Frontal cortex (tissue), 4 donors: ENCODE results near the gene TMTC2. TPM values are rescaled to one million over a fixed set of nuclear protein-coding genes. Genes with fewer than 3 reads are reported as not detected.

Experiments used
- DNase-seq, 2 donors: peaks; one replicate each; pipeline ENCODE4 v3.0.0; 2012; ENCODE audit warnings: low spot score in 2 of 2
- FAIRE-seq: peaks from 2 replicates; lab custom pipeline; 2012; peaks lifted over from hg19 to GRCh38; lab: Jason Lieb, UNC
- total RNA-seq: library from RNA; depleted of rRNA; stranded (reverse); fragments of >200 nt; gene quantifications from one replicate; pipeline ENCODE4 v1.2.3, GENCODE V29; 2014
- donor health status: control.
- donor health status: control.
- donor health status: control.

Gene TMTC2
- total RNA-seq, 1 donor from 2014 or later = 15.9 TPM

GRCh38 chr12:82867762-82868500 is 181.2 kb downstream of the TMTC2 start:
- no peak for DNase-seq

DNA sequence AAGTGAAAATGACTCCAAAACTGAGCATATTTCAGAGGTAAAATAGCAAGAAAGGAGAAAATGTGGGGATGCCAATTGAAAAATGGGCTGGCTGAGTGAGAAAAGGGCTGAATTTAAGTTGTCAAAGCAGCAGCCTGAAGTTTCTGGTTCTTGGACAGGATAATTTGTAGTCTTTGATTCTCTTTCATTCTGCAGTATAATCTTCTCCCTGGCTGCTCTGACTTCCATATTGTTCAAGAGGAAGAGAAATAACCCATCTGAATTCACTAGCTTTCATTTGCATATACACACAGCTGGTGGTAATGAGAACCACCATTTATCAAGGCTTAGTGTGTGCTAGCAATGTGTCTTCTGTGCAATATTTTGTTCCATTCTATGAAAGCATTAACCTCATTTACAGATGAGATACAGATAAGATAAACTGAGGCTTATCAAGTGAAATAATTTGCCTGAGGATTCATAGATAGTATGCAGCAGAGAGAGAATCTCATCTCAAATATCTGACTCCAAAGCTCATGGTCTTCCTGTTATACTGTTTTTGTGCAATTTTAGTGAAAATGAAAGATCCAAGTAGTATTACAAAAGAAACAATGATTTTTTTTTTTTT is 184.2 kb downstream of the TMTC2 start:
- FAIRE-seq = no peak

More at GRCh38 chr12:82867762-82868500, 181.2 kb downstream of the TMTC2 start:
- FAIRE-seq = no peak

GRCh38 chr12:82872088-82872487 is 185.4 kb downstream of the TMTC2 start:
- FAIRE-seq = no peak
- DNase-seq = no peak

More for the DNA sequence above, 184.2 kb downstream of the TMTC2 start:
- DNase-seq = no peak

DNA sequence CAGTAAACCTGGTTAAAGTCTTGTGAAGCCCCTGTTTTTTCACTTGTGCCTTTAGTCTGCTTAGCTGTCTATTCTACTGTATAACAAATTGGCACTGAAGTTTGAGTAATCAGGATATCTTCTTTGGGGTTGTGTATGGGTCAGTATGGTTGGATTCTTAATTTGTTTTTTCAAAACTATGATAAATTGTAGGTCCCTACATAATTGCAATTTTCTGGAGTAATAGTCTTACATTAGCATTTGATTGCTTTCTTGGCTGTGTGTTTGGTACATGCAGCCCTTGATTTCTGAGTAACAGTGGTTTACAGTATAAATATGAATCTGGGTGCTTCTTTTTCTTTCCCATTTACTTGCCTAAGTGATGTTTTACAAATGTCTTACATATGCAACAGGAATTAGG is 186.6 kb downstream of the TMTC2 start:
- FAIRE-seq (no peak), DNase-seq (no peak)

GRCh38 chr12:82873951-82874350 is 187.2 kb downstream of the TMTC2 start:
- FAIRE-seq (no peak), DNase-seq (no peak)

GRCh38 chr12:82874945-82875344 is 188.2 kb downstream of the TMTC2 start:
- peak; percentile 37 for FAIRE-seq
- DNase-seq = no peak

GRCh38 chr12:82876075-82876474 is 189.4 kb downstream of the TMTC2 start:
- FAIRE-seq (no peak), DNase-seq (no peak)

GRCh38 chr12:82877963-82878362 is 191.3 kb downstream of the TMTC2 start:
- no peak for FAIRE-seq
- DNase-seq = no peak

DNA sequence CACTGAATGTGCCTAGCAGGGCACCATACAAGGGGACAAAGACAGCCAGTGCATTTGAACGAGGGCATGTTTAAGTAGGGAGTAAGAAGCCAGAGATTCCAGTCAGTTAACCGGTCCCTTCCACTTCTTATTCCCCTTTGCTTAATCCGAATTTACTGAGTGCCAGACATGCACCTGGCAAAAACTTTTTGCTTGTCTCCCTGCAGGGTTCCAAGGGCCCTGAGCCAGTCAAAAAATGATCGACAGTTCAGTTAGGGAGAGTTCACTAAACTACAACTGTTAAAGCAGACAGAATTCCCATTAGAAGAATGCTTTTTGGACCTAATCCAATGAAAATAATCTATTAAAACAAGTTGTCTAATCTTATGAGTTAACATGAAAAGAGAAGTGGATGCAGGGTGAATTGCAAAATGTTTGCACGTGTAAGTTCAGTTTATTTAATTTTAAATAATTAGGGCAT is 193.8 kb downstream of the TMTC2 start:
- no peak for DNase-seq
- FAIRE-seq = no peak

- FAIRE-seq = no peak
- DNase-seq = no peak
Observed at GRCh38 chr12:82883394-82884355, 197.0 kb downstream of the TMTC2 start.

- DNase-seq (no peak), FAIRE-seq (no peak)
Observed at GRCh38 chr12:82886671-82887340, 200.1 kb downstream of the TMTC2 start.

DNA sequence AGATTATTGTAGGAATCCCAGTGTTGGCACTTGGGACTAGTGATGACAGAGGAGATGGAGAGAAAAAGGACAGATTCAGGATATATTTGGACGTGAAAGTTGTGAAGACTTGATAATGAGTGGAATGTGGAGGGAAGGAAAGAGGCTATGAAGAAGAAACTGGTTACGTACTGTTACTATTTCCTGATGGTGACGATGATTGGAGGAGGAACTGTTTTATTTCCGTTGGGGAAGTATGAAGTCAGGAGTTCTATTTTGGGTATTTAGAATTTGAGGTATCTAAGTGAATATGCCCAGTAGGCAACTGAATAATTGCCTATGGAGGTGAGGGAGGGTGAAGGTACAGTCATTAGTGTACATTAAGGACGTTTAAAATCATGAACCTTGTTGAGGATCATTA is 207.2 kb downstream of the TMTC2 start:
- DNase-seq (no peak), FAIRE-seq (no peak)

- FAIRE-seq (no peak), DNase-seq (no peak)
Observed at GRCh38 chr12:82896277-82896676, 209.6 kb downstream of the TMTC2 start.

- no peak for FAIRE-seq
- DNase-seq = no peak
Observed at GRCh38 chr12:82896979-82897378, 210.3 kb downstream of the TMTC2 start.

DNA sequence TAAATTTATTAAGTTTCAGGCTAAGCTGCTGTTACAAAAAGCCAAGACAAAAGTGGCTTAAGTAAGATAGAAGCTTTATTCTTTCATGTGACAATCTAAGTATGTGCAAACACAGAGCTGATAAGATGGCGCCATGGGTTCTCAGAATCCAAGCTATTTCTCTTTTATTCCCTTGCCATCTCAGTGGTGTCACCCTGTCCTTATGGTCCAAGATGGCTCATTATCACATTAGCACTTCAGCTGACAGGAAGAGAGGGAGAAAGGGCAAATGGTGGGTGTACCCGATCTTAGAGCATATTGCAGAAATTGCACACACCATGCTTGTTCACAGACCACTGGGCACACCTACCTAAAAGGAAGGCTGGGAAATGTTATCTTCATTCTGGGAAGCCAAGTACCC is 211.7 kb downstream of the TMTC2 start:
- DNase-seq (no peak), FAIRE-seq (no peak)

DNA sequence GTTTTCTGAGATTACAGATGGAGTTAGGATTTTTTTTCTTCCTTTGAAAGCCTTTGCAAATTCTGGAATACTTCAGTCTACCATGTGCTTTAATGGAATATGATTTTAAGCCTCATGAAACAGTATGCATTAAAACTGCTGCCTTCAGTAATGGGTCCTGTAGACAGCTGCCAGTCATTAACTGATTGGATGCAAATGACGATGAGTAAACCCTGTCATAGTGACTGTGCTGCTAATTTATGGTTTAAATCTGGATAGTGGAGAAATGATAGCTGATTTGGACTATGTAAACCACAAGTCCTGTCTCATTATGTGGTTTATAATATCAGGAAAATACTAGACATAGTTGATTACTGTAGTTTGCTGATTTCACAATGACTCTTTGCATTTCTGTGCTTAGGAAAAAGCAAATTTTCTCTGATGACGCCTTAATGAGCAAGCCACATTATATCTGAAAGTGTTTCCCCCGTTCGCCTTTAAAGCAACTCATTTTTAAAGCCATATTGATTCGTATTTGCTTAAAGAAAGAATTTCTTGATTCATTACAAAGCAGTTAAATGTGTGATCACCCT is 217.6 kb downstream of the TMTC2 start:
- no peak for FAIRE-seq
- no peak for DNase-seq

GRCh38 chr12:82910246-82910893 is 223.7 kb downstream of the TMTC2 start:
- FAIRE-seq (no peak), DNase-seq (no peak)

DNA sequence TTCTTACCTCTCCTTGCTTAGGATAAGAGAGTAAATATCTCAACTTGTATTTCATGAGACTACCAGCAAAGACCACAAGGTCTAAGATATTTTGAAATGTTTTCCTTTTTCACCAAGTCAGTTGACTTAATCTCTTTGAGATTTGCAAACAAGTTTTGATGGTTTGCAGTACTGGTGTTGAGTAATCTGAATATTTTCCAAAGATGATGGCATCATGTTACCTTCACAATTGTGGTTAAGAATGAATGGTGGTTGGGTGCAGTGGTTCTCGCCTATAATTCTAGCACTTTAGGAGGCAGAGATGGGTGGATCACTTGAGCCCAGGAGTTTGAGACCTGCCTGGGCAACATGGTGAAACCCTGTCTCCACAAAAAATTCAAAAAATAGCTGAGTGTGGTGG is 225.7 kb downstream of the TMTC2 start:
- DNase-seq = no peak
- FAIRE-seq = no peak

GRCh38 chr12:82919388-82920054 is 232.8 kb downstream of the TMTC2 start:
- DNase-seq = no peak
- FAIRE-seq = no peak
